Caco-2 (cell line): Measurements from ENCODE around the gene EMX1. TPM values are rescaled to one million over a fixed set of nuclear protein-coding genes. Genes with fewer than 3 reads are reported as not detected.

Experiments
- BruUV-seq: library from RNA; stranded (reverse); fragments of 400-500 nt; replicated peaks from 2 replicates; lab custom pipeline; 2021; lab: Mats Ljungman, UMichigan
- CTCF ChIA-PET: fragments of 300-600 bp; sonication (Branson Sonifier 250); formaldehyde crosslinking; loops from one replicate; lab custom pipeline; 2022; ENCODE audit warnings: antibody characterized with exemption; lab: Charles Lee
- POLR2A ChIA-PET: fragments of 300-600 bp; sonication (Branson Sonifier 250); formaldehyde crosslinking; loops from one replicate; lab custom pipeline; 2022; ENCODE audit warnings: antibody characterized with exemption; lab: Charles Lee
- DNase-seq, 2 experiments: peaks; one replicate each; pipeline versions ENCODE4 v3.0.0 to v3.0.0-alpha.2; 2020 to 2022
- H3K27me3 ChIP-seq: replicated peaks from 2 replicates; pipeline ENCODE4 v1.6.0; 2011; ENCODE audit warnings: low read length; ENCODE audit not compliant: control insufficient read depth, insufficient read depth
- H3K36me3 ChIP-seq: 2 replicates; pipeline ENCODE4 v1.5.1; 2011; ENCODE audit warnings: low read length; ENCODE audit not compliant: control insufficient read depth, insufficient read depth
- H3K4me1 ChIP-seq: fragments of 250-450 bp; sonication (Bioruptor Pico); 2 replicates; pipeline ENCODE4 v1.5.1; 2020; ENCODE audit warnings: mild to moderate bottlenecking
- H3K4me3 ChIP-seq: 2 replicates; pipeline ENCODE4 v1.5.1; 2011; ENCODE audit warnings: low read depth, mild to moderate bottlenecking, control low read depth, low read length
- H3K9me3 ChIP-seq: fragments of 250-450 bp; sonication (Bioruptor Pico); 2 replicates; pipeline ENCODE4 v1.5.1; 2020; ENCODE audit warnings: mild to moderate bottlenecking, moderate library complexity
- H3K27ac Mint-ChIP-seq: one replicate; pipeline ENCODE4 v1.8.0; 2022; ENCODE audit warnings: mixed read lengths; ENCODE audit not compliant: unreplicated experiment
- H3K27me3 Mint-ChIP-seq: one replicate; pipeline ENCODE4 v1.8.0; 2022; ENCODE audit warnings: mixed read lengths; ENCODE audit not compliant: insufficient read depth, unreplicated experiment
- H3K36me3 Mint-ChIP-seq: one replicate; pipeline ENCODE4 v1.8.0; 2022; ENCODE audit warnings: mild to moderate bottlenecking, mixed read lengths; ENCODE audit not compliant: insufficient read depth, unreplicated experiment
- H3K4me1 Mint-ChIP-seq: one replicate; pipeline ENCODE4 v1.8.0; 2022; ENCODE audit warnings: low read depth, mixed read lengths; ENCODE audit not compliant: unreplicated experiment
- H3K4me3 Mint-ChIP-seq: one replicate; pipeline ENCODE4 v1.8.0; 2022; ENCODE audit warnings: mild to moderate bottlenecking, moderate library complexity, mixed read lengths; ENCODE audit not compliant: unreplicated experiment
- H3K9me3 Mint-ChIP-seq: one replicate; pipeline ENCODE4 v1.8.0; 2022; ENCODE audit warnings: mixed read lengths; ENCODE audit not compliant: unreplicated experiment
- CTCF ChIP-seq, 2 experiments: fragments of 200-600 bp in 1 of 2; IDR thresholded peaks; 1 replicate in 1 of 2; 2 replicates in 1 of 2; pipeline versions ENCODE4 v1.5.1 to v1.8.0; 2011 to 2022; ENCODE audit warnings: antibody characterized with exemption in 1 of 2, control low read depth in 1 of 2, inconsistent platforms in 1 of 2, low read depth in 1 of 2, low read length in 1 of 2, mild to moderate bottlenecking in 1 of 2, moderate library complexity in 1 of 2; ENCODE audit not compliant: insufficient read depth in 1 of 2, severe bottlenecking in 1 of 2, unreplicated experiment in 1 of 2
- intact Hi-C: fragments of 100-400 bp; cut with micrococcal nuclease; formaldehyde crosslinking; loops from one replicate; pipeline ENCODE4 v1.10.0; 2022; ENCODE audit not compliant: unreplicated experiment
- total RNA-seq: library from RNA; stranded (reverse); gene quantifications from 2 replicates; pipeline ENCODE4 v1.2.3, GENCODE V29; 2022

Gene EMX1
- total RNA-seq, 1 experiment from 2014 or later: 3.6 TPM

- Histone ChIP-seq H3K27me3 (peaks cover 3% of the 10 kb centered on the region; the same call in 1 of the 2 replicates), H3K9me3 (no peaks in the 10 kb centered on the region)
These were observed 9.0 kb downstream of the EMX1 start for GRCh38 chr2:72926368-72926767.

GRCh38 chr2:72926811-72927465 lies 9.6 kb downstream of the EMX1 start:
- BruUV-seq: no TSS peak
- Mint-ChIP-seq H3K4me3 (no peak overlapping the region), H3K4me1 (no peaks in the 10 kb centered on the region), H3K27me3 (peaks cover 9% of the 10 kb centered on the region), H3K27ac (no peak overlapping the region), H3K36me3 (no peaks in the 10 kb centered on the region), H3K9me3 (no peaks in the 10 kb centered on the region)
- H3K4me3 ChIP-seq: no peak overlapping the region
- H3K9me3 ChIP-seq: no peaks in the 10 kb centered on the region
- no peak for DNase-seq
- ChIA-PET CTCF (interaction anchor here (1.7 kb wide), 1 partner anchor 34 kb away, joined by 12 read pairs; no protein-coding TSS in a partner anchor), POLR2A (no interaction called here)
- intact Hi-C loops: no loop called here
- TF ChIP-seq CTCF (IDR thresholded peaks at IDR 0.05; ENCODE audit: insufficient read depth in 1 of 2, low read depth in 1 of 2, low read length in 1 of 2, severe bottlenecking in 1 of 2, unreplicated experiment in 1 of 2): no peak
- H3K4me1 ChIP-seq: no peaks in the 10 kb centered on the region
- peaks cover 1% of the 10 kb centered on the region; the same call in 1 of the 2 replicates for H3K27me3 ChIP-seq
- no peaks in the 10 kb centered on the region; the same call in 1 of the 2 replicates for H3K36me3 ChIP-seq

More at GRCh38 chr2:72926368-72926767, 9.0 kb downstream of the EMX1 start:
- H3K9me3 Mint-ChIP-seq: no peaks in the 10 kb centered on the region
- no peak overlapping the region for H3K4me3 ChIP-seq
- no peak for TF ChIP-seq CTCF (IDR thresholded peaks at IDR 0.05; ENCODE audit: insufficient read depth in 1 of 2, low read depth in 1 of 2, low read length in 1 of 2, severe bottlenecking in 1 of 2, unreplicated experiment in 1 of 2)
- no TSS peak for BruUV-seq
- no peak for DNase-seq
- H3K36me3 ChIP-seq: no peaks in the 10 kb centered on the region
- H3K27ac Mint-ChIP-seq: no peak overlapping the region
- ChIA-PET POLR2A (no interaction called here), CTCF (interaction anchor here (0.6 to 1.7 kb wide), 2 partner anchors 33 to 39 kb away, joined by 3 to 12 read pairs; partner anchors contain the start of gene SPR)
- H3K4me3 Mint-ChIP-seq: no peak overlapping the region
- peaks cover 11% of the 10 kb centered on the region for H3K27me3 Mint-ChIP-seq
- no peaks in the 10 kb centered on the region for H3K4me1 Mint-ChIP-seq
- no peaks in the 10 kb centered on the region for H3K4me1 ChIP-seq
- H3K36me3 Mint-ChIP-seq: no peaks in the 10 kb centered on the region
- intact Hi-C loops: no loop called here

GRCh38 chr2:72927619-72928550 lies 10.6 kb downstream of the EMX1 start:
- Histone ChIP-seq H3K4me1 (no peaks in the 10 kb centered on the region), H3K36me3 (no peaks in the 10 kb centered on the region; the same call in 1 of the 2 replicates), H3K9me3 (no peaks in the 10 kb centered on the region), H3K27me3 (peaks cover 1% of the 10 kb centered on the region; the same call in 1 of the 2 replicates), H3K4me3 (no peak overlapping the region)
- peaks cover 5% of the 10 kb centered on the region for H3K27me3 Mint-ChIP-seq
- no peaks in the 10 kb centered on the region for H3K4me1 Mint-ChIP-seq
- BruUV-seq: no TSS peak
- no peaks in the 10 kb centered on the region for H3K36me3 Mint-ChIP-seq
- DNase-seq: no peak
- CTCF ChIA-PET: interaction anchor here (1.4 to 1.7 kb wide), 2 partner anchors 34 to 35 kb away, joined by 5 to 12 read pairs; no protein-coding TSS in a partner anchor
- intact Hi-C loops: no loop called here
- TF ChIP-seq CTCF (IDR thresholded peaks at IDR 0.05; ENCODE audit: insufficient read depth in 1 of 2, low read depth in 1 of 2, low read length in 1 of 2, severe bottlenecking in 1 of 2, unreplicated experiment in 1 of 2): no peak
- no peak overlapping the region for H3K4me3 Mint-ChIP-seq
- no peak overlapping the region for H3K27ac Mint-ChIP-seq
- POLR2A ChIA-PET: no interaction called here
- H3K9me3 Mint-ChIP-seq: no peaks in the 10 kb centered on the region
